ENCODE measurements around the gene TBL3.

TBL3 gene

GRCh38 chr16:1984347-1985225 lies 12.7 kb downstream of the TBL3 start:
- no peak for TF ChIP-seq TCF4 (CRISPR knock-in tag; IDR thresholded peaks at IDR 0.05; ENCODE audit: borderline replicate concordance)
- TF ChIP-seq CSDC2 (CRISPR knock-in tag; IDR thresholded peaks at IDR 0.05), result no peak
- TF ChIP-seq CSRNP3 (CRISPR knock-in tag; IDR thresholded peaks at IDR 0.05), result no peak
- TF ChIP-seq PPARA (CRISPR knock-in tag; IDR thresholded peaks at IDR 0.05; ENCODE audit: borderline replicate concordance), result no peak
- TF ChIP-seq RARB (CRISPR knock-in tag; IDR thresholded peaks at IDR 0.05), result no peak
- TF ChIP-seq SNAI2 (CRISPR knock-in tag; IDR thresholded peaks at IDR 0.05), result no peak
- no peak for TF ChIP-seq ARNTL (CRISPR knock-in tag; IDR thresholded peaks at IDR 0.05; ENCODE audit: borderline replicate concordance, low read depth)
- no peak for TF ChIP-seq BACH2 (CRISPR knock-in tag; IDR thresholded peaks at IDR 0.05; ENCODE audit: borderline replicate concordance)
- TF ChIP-seq POU6F1 (CRISPR knock-in tag; IDR thresholded peaks at IDR 0.05; ENCODE audit: borderline replicate concordance, low read depth), result no peak
- TF ChIP-seq ZNF70 (CRISPR knock-in tag; IDR thresholded peaks at IDR 0.05), result no peak
- ATAC-seq, result peak; percentile 4

- ATAC-seq, result no peak
- TF ChIP-seq ARNTL (CRISPR knock-in tag; IDR thresholded peaks at IDR 0.05; ENCODE audit: borderline replicate concordance, low read depth) (no peak), TCF4 (CRISPR knock-in tag; IDR thresholded peaks at IDR 0.05; ENCODE audit: borderline replicate concordance) (no peak), OSR1 (CRISPR knock-in tag; IDR thresholded peaks at IDR 0.05) (no peak), ZNF70 (CRISPR knock-in tag; IDR thresholded peaks at IDR 0.05) (no peak), TSHZ2 (CRISPR knock-in tag; IDR thresholded peaks at IDR 0.05) (no peak), PPARA (CRISPR knock-in tag; IDR thresholded peaks at IDR 0.05; ENCODE audit: borderline replicate concordance) (no peak), ZFP30 (CRISPR knock-in tag; IDR thresholded peaks at IDR 0.05) (no peak), ZNF8 (CRISPR knock-in tag; IDR thresholded peaks at IDR 0.05) (no peak), GLIS3 (CRISPR knock-in tag; IDR thresholded peaks at IDR 0.05) (no peak), TOX (CRISPR knock-in tag; IDR thresholded peaks at IDR 0.05; ENCODE audit: borderline replicate concordance) (no peak), CREB5 (CRISPR knock-in tag; IDR thresholded peaks at IDR 0.05; ENCODE audit: low read depth) (no peak), CSDC2 (CRISPR knock-in tag; IDR thresholded peaks at IDR 0.05) (no peak), POU6F1 (CRISPR knock-in tag; IDR thresholded peaks at IDR 0.05; ENCODE audit: borderline replicate concordance, low read depth) (no peak), PATZ1 (CRISPR knock-in tag; IDR thresholded peaks at IDR 0.05; ENCODE audit: borderline replicate concordance) (no peak), ESRRG (CRISPR knock-in tag; IDR thresholded peaks at IDR 0.05) (no peak), RARB (CRISPR knock-in tag; IDR thresholded peaks at IDR 0.05) (no peak), ZFP3 (CRISPR knock-in tag; IDR thresholded peaks at IDR 0.05) (no peak), SNAI2 (CRISPR knock-in tag; IDR thresholded peaks at IDR 0.05) (no peak)
Measured at GRCh38 chr16:1985466-1986150, 13.8 kb downstream of the TBL3 start.

Measured in SK-N-SH treated with all-trans-retinoic acid at 6 μM for 48 hours (cell line).